HepG2 (cell line): ENCODE measurements around the gene NDUFAF8. TPM values are rescaled to one million over a fixed set of nuclear protein-coding genes. Genes with fewer than 3 reads are reported as not detected.

Source experiments
- CENPBD1 ChIP-seq: sonication (generic); formaldehyde crosslinking; IDR thresholded peaks from 2 replicates; pipeline ENCODE4 v1.8.0; 2022; ENCODE audit warnings: missing genetic modification reagents, low read depth, mild to moderate bottlenecking, borderline replicate concordance
- FOXK2 ChIP-seq: fragments of 450-650 bp; IDR thresholded peaks from 2 replicates; pipeline ENCODE4 v1.6.1; 2016
- HBP1 ChIP-seq: IDR thresholded peaks from 2 replicates; pipeline ENCODE4 v1.6.1; 2016; ENCODE audit warnings: low read depth, control low read depth
- HNRNPK ChIP-seq: fragments of 200-400 bp; formaldehyde crosslinking; IDR thresholded peaks from 2 replicates; pipeline ENCODE4 v1.6.1; 2018; ENCODE audit warnings: low read length, low read depth, moderate library complexity, mild to moderate bottlenecking; ENCODE audit not compliant: poor library complexity, severe bottlenecking
- KAT2B ChIP-seq: fragments of 150-350 bp; IDR thresholded peaks from 2 replicates; pipeline ENCODE4 v1.6.1; 2014; ENCODE audit warnings: low read depth, low read length, borderline replicate concordance
- KDM2A ChIP-seq: sonication (generic); formaldehyde crosslinking; IDR thresholded peaks from 2 replicates; pipeline ENCODE4 v1.4.0; 2020; ENCODE audit warnings: low read depth, missing genetic modification reagents, borderline replicate concordance
- PCBP1 ChIP-seq: fragments of 200-400 bp; formaldehyde crosslinking; IDR thresholded peaks from 2 replicates; pipeline ENCODE4 v1.6.1; 2017; ENCODE audit warnings: mild to moderate bottlenecking, low read depth, low read length, borderline replicate concordance
- PHF5A ChIP-seq: IDR thresholded peaks from one replicate; pipeline ENCODE4 v1.6.1; 2018; ENCODE audit warnings: low read depth, missing genetic modification reagents; ENCODE audit not compliant: unreplicated experiment
- PITX1 ChIP-seq: sonication (generic); formaldehyde crosslinking; IDR thresholded peaks from 2 replicates; pipeline ENCODE4 v1.5.1; 2020; ENCODE audit warnings: mild to moderate bottlenecking, missing genetic modification reagents
- SMC3 ChIP-seq: IDR thresholded peaks from 2 replicates; pipeline ENCODE4 v1.6.1; 2011; ENCODE audit warnings: low read length, improper control_type of control experiment
- TBL1XR1 ChIP-seq: fragments of 150-350 bp; IDR thresholded peaks from 2 replicates; pipeline ENCODE4 v1.6.1; 2014; ENCODE audit warnings: borderline replicate concordance, low read length; ENCODE audit not compliant: partially characterized antibody
- TBP ChIP-seq: sonication (generic); formaldehyde crosslinking; IDR thresholded peaks from 2 replicates; pipeline ENCODE4 v1.5.0; 2020; ENCODE audit warnings: missing genetic modification reagents
- U2AF1 ChIP-seq: fragments of 200-400 bp; formaldehyde crosslinking; optimal IDR thresholded peaks from 2 replicates; pipeline ENCODE3; 2017; ENCODE audit warnings: mild to moderate bottlenecking, low read depth, low read length
- XRCC5 ChIP-seq: fragments of 200-400 bp; formaldehyde crosslinking; optimal IDR thresholded peaks from 2 replicates; pipeline ENCODE3; 2017; ENCODE audit warnings: mild to moderate bottlenecking, low read length
- ZBTB33 ChIP-seq: sonication (generic); formaldehyde crosslinking; IDR thresholded peaks from 2 replicates; pipeline ENCODE4 v1.4.0; 2020; ENCODE audit warnings: missing genetic modification reagents
- ZNF124 ChIP-seq: sonication (generic); formaldehyde crosslinking; IDR thresholded peaks from 2 replicates; pipeline ENCODE4 v1.4.0; 2020; ENCODE audit warnings: missing genetic modification reagents
- ZNF263 ChIP-seq: sonication (generic); formaldehyde crosslinking; IDR thresholded peaks from 2 replicates; pipeline ENCODE4 v1.4.0; 2020; ENCODE audit warnings: missing genetic modification reagents
- ZNF777 ChIP-seq: sonication (generic); formaldehyde crosslinking; IDR thresholded peaks from 2 replicates; pipeline ENCODE4 v1.4.0; 2020; ENCODE audit warnings: missing genetic modification reagents
- ZNF891 ChIP-seq: sonication (generic); formaldehyde crosslinking; IDR thresholded peaks from 2 replicates; pipeline ENCODE4 v1.5.0; 2020; ENCODE audit warnings: mild to moderate bottlenecking, missing genetic modification reagents
- polyA plus RNA-seq, 8 experiments: library from polyadenylated mRNA; depleted of rRNA in 3 of 8; stranded (reverse) in 7 of 8; unstranded in 1 of 8; fragments of >200 nt; fragmentation: Illumina TruSeq in 4 of 8; extraction: Trizol in 4 of 8; gene quantifications; 2 replicates each; pipeline versions ENCODE4 v1.2.1 to v1.2.3, GENCODE V29; 2011 to 2016; ENCODE audit warnings: low read depth in 4 of 8, missing spikeins in 1 of 8, mixed read lengths in 1 of 8; ENCODE audit not compliant: insufficient read depth in 1 of 8
- total RNA-seq, 5 experiments: library from RNA; depleted of rRNA; stranded (reverse); fragments of >200 nt; fragmentation: Illumina TruSeq; extraction: Trizol; gene quantifications; 2 replicates each; pipeline ENCODE4 v1.2.3, GENCODE V29; 2016; ENCODE audit warnings: low read depth in 1 of 5
- TF ChIP-seq, protein P1 (sequence below): sonication (generic); formaldehyde crosslinking; IDR thresholded peaks from 2 replicates; pipeline ENCODE4 v1.5.1; 2020; ENCODE audit warnings: mild to moderate bottlenecking, missing genetic modification reagents, moderate library complexity

The NDUFAF8 gene
- total and polyA plus RNA-seq, 2 of the 13 experiments (the other 11 are each of a cell fraction or from before 2014, with no cell fraction given): 75.6 to 233 TPM

DNA sequence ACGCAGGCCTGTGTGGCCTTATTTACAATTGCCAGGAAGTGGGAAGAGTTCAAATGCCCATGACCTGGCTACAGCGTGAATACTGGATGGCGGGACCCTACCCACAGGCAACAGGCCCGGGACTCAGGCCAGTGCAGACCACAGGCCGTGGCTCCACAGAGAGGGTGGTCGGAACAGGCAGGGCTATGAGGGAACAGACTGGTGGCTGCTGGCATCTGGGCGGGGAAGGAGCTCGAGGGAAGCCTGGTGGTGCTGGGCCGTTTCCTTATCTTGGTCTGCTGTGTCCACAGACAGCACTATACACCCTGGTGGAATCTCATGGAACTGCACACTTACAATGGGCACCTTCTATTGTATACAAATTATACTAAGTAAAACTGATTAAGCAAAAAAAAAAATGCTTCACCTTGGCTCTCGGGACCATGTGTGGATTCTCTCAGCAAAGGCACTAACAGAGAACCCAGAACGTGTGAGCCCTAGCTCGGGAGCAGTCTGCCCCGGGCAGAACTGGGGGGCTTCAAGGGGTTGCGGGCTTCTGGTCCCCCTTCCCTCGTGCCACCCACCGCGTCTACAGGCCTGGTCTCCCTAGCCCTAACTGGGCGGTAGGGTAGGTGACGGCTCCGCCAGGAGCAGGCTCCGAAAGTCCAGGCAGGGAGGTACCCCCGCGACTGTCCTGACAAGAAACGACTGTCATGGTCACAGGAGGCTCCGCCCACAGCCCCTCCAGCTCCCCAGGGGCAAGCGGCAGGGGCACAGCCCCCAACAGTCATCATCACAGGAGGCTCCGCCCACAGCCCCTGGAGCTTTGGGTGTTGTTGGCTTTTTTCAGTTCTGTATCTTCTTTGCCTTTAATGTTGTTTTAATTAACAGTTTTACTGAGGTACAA is 38.2 kb upstream of the NDUFAF8 start (continued):
- no peak for TF ChIP-seq HBP1 (CRISPR knock-in tag)
- 0 out of 2 replicates have a peak, but pooled peaks have one; percentile 29 for TF ChIP-seq ZBTB33 (CRISPR knock-in tag)
- TF ChIP-seq, protein P1, sequence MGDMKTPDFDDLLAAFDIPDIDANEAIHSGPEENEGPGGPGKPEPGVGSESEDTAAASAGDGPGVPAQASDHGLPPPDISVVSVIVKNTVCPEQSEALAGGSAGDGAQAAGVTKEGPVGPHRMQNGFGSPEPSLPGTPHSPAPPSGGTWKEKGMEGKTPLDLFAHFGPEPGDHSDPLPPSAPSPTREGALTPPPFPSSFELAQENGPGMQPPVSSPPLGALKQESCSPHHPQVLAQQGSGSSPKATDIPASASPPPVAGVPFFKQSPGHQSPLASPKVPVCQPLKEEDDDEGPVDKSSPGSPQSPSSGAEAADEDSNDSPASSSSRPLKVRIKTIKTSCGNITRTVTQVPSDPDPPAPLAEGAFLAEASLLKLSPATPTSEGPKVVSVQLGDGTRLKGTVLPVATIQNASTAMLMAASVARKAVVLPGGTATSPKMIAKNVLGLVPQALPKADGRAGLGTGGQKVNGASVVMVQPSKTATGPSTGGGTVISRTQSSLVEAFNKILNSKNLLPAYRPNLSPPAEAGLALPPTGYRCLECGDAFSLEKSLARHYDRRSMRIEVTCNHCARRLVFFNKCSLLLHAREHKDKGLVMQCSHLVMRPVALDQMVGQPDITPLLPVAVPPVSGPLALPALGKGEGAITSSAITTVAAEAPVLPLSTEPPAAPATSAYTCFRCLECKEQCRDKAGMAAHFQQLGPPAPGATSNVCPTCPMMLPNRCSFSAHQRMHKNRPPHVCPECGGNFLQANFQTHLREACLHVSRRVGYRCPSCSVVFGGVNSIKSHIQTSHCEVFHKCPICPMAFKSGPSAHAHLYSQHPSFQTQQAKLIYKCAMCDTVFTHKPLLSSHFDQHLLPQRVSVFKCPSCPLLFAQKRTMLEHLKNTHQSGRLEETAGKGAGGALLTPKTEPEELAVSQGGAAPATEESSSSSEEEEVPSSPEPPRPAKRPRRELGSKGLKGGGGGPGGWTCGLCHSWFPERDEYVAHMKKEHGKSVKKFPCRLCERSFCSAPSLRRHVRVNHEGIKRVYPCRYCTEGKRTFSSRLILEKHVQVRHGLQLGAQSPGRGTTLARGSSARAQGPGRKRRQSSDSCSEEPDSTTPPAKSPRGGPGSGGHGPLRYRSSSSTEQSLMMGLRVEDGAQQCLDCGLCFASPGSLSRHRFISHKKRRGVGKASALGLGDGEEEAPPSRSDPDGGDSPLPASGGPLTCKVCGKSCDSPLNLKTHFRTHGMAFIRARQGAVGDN (CRISPR knock-in tag): peak; percentile 35
- no peak for TF ChIP-seq PHF5A
- no peak for TF ChIP-seq ZNF124 (CRISPR knock-in tag)
- no peak for TF ChIP-seq XRCC5
- no peak for TF ChIP-seq FOXK2
- TF ChIP-seq SMC3: peak; percentile 59
- TF ChIP-seq CENPBD1 (CRISPR knock-in tag): no peak
- TF ChIP-seq TBP (CRISPR knock-in tag): no peak
- no peak for TF ChIP-seq PITX1 (CRISPR knock-in tag)
- TF ChIP-seq PCBP1: 0 out of 2 replicates have a peak, but pooled peaks have one; percentile 7
- TF ChIP-seq HNRNPK: no peak
- no peak for TF ChIP-seq TBL1XR1
- TF ChIP-seq ZNF891 (CRISPR knock-in tag): 0 out of 2 replicates have a peak, but pooled peaks have one; percentile 20
- no peak for TF ChIP-seq KAT2B
- TF ChIP-seq U2AF1: no peak
- TF ChIP-seq KDM2A (CRISPR knock-in tag): peak; percentile 20; the same call in 1 of the 2 replicates
- TF ChIP-seq ZNF777: no peak
- no peak for TF ChIP-seq ZNF263 (CRISPR knock-in tag)
